NCI-H345 (cell line): Measurements from ENCODE around the gene ZSCAN20.
"Not testable (repeated sequence)": the region's sequence is repeated elsewhere in the genome, so short reads cannot be mapped to it uniquely, and the experiment has no call there.

Experiments used
- DNase-seq: peaks from one replicate; lab custom pipeline; 2025; lab: John Stamatoyannopoulos, UW

ZSCAN20 gene

DNA sequence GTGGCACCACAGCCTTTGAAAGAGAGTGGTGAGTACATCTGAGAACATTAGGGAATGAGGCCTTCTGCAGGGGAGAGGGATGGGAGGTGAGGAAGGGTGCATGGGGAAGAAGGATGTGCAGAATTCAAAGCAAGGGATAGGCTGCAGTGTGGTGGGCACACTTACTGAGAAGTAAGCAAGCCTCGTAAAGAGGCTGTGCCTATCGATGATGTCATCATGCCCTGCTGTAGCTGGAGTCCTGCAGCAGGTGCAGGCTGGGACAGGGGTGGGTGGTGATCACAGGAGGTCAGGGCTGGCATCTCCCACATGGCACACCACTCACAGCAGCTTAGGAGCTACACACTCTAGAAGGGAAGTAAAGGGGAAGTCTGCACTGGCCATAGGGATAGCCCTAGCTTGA lies 16.2 kb downstream of the ZSCAN20 start:
- DNase-seq, result no peak

DNA sequence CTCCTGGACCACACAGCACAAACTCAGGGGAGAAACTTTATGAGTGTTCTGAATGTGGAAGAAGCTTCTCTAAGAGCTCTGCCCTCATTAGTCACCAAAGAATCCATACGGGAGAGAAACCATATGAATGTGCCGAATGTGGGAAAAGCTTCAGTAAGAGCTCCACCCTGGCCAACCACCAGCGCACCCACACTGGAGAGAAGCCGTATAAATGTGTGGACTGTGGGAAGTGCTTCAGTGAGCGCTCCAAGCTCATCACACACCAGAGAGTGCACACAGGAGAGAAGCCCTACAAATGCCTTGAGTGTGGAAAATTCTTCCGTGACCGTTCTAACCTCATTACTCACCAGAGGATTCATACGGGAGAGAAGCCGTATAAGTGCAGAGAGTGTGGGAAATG lies 22.5 kb downstream of the ZSCAN20 start:
- DNase-seq, result no peak

DNA sequence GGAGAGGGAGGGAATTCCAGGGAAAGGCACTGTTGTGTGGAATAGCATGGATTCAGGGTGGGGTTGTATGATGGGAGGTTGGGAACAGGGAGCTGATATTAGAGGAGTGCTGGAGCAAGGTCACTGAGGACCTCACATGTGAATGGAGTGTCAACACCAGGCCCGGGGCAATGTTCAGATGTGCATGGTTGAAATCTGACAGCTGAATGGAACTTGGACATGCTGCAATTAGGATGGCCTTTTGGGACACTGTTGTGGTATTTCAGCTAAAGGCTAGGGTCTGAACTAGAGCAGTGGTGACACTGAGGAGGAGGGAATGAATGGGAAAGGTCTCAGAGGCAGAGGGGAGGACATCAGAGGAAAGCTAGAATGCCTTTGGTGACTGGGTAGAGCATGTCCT lies 25.0 kb downstream of the ZSCAN20 start:
- no peak for DNase-seq

DNA sequence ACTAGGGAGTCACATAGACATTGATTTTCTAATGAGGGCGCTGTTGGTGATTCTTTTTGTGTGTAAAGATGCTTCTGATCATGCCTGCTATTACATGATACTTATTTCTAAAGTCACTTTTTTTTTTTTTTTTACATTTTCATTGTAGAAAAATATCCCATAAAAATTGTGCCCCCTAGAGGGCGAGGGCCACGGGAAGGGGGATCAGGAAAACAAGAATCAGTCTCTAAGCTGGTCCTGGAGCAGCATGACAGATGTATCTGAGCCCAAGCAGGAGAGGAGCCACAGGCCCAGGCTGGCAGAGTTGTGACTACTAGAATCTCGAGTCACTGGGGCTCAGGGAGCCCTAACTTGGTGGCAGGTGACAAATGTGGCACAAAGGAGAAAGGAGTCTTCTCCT lies 28.1 kb downstream of the ZSCAN20 start:
- no peak for DNase-seq

DNA sequence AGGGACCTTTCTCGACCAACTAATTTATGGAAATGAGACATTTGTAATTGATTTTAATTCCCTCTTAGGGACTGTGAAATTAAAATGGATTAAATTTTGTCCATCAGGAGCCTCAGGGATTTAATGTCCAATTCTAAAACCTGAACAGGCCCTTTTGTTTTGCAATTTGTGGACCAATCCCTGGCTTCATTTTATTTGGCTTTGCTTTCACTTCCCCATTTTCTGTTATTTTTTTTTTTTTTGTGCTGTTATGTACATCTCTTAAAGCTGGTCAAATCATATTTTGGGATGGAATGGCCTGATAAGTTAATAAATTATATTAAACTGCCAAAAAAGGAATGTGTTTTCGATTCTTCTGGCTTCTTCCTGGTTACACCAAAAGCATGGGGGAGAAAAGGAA lies 28.9 kb downstream of the ZSCAN20 start:
- no peak for DNase-seq

DNA sequence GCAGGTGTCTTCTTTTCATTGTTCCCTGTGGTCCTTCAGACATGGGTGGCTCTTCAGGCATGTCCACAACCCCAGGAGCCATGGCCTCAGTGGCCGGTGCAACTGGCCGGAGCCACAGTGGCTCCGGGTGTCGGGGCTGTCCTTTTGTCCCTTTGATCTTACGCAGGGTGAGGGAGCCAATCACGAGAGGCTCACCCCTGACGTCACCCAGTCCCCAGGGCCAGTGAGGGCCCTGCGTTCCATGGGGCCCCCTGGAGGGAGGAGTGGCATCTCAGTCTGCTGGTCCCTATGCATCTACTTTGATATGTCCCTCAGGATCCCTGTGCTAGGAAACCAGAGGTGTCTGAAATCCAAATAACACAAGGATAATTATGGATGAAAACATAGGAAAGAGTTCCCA lies 29.3 kb downstream of the ZSCAN20 start:
- DNase-seq, result no peak

DNA sequence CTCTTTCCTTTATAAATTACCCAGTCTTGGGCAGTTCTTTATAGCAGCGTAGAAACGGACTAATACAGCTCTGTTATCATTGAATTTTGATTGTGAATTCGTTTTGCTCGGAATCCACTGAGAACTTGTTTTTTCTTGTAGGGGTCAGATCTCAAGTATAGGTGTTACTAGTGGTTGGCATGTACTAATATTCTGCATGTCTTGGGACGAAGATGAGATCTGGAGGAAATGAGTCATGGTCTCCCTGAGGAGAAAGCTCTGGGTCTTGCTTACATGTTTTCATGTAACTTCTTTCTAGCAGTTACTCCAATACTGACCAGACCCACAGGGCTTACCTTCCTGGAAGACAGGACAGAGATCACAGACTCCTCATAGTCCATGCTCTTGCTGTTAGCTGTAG lies 30.3 kb downstream of the ZSCAN20 start:
- no peak for DNase-seq

DNA sequence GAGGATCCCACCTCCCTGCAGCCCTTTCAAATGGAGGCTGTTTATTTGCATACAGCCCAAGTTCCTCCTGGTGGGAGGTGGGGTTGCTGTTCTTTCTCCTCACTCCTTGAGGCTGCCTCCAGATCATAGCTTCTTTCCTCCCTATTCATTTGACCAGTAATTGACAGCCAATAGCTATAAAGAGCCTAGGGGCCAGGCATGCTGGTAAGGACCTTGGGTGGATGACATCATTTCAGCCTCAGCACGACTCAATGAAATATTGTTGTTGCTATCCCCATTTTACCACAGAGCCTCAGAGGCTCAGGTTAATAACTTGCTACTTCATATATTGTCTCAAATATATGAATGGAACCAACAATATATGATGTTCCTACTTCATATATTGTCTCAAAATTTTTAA lies 31.1 kb downstream of the ZSCAN20 start:
- DNase-seq, result no peak

DNA sequence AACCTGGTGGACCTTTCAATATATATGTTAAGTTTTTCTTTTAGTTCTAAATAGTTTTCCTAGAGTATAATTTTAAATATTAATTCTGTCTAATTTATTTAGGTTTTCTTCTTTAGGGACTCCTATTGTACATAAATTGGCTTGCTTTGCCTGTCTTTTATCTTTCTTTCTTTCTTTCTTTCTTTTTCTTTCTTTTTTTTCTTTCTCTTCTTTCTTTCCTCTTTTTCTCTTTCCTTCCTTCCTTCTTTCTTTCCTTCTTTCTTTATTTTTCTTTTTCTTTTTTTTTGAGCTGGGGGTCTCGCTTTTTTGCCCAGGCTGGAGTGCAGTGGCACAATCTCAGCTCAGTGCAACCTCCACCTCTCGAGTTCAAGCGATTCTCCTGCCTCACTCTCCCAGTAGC lies 35.2 kb downstream of the ZSCAN20 start:
- DNase-seq, result no peak

DNA sequence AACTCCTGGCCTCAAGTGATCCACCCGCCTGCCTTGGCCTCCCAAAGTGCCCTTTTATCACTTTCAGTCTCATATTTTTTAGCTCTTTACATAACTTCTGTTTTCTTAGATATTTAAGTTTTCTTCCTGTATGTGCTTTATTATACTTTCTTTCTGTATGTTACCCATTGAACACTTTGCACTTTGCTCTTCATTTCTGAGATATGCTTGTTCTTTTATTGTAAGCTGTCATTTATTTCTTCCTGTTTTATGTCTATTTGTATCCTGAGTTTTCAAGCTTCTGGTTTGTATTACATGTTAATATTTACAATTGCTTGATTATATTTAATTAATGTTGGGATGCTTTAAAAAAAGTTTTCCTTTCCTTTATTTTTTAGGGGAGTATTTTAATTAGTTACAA lies 35.7 kb downstream of the ZSCAN20 start:
- no peak for DNase-seq

DNA sequence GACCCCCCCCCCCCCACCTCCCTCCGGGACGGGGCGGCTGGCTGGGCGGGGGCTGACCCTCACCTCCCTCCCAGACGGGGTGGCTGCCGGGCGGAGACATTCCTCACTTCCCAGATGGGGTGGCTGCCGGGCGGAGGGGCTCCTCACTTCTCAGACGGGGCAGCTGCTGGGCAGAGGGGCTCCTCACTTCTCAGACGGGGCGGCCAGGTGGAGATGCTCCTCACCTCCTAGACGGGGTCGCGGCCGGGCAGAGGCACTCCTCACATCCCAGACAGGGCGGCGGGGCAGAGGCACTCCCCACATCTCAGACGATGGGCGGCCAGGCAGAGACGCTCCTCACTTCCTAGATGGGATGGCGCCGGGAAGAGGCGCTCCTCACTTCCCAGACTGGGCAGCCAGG lies 36.8 kb downstream of the ZSCAN20 start:
- DNase-seq, result not testable (repeated sequence)

DNA sequence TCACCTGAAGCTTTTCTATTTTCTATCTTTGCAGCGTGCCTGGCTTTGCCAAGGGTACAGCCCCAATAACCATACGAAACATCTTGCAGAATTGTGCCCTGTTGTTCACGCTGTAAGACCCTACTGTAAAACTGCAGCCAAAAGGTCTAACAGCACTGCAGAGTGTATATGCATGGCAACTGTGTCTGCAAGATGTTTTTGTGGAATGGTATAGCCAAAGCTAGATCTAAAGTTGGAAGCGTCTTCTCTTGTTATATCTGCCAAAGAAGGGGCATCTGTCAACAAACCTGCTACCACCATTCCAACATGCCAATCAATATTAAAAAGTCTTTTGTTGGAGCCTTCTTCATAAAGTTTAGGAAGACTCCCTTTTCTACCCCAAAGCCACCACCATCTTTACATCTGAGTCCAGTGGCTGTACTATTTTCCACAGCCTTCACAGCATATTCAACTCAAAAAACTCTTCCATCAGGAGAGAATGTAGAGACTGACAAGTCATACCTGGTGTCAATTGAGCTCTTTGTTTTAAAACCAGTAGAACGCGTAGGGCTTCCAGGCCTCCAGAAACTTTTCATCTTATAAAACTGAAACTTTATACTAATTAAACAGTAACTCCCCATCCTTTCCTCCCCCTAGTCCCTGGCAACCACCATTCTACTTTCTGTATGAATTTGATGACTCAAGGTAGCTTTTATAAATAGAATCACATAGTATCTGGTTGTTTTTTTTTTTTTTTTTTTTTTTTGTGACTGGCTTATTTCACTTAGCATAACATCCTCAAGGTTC lies 40.0 kb downstream of the ZSCAN20 start:
- no peak for DNase-seq

DNA sequence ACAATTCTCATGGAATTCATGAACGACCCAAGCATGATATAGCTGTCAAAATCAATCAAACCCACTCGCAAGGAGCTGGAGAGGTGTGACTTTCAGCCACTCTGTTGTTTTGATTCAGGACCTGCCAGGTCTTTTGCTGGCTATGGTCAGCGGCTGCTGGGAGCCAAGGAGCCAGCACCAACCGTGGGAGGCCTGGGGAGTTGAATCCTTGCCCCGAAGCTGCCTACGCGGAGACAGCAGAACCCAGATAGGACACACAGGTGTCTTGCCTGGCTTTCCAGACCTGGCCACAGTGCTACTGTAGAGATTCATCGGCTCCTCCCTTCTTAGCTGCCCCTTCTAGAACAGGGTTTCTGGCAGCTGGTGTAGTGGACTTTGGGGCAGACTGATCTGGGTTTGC lies 42.7 kb downstream of the ZSCAN20 start:
- no peak for DNase-seq

DNA sequence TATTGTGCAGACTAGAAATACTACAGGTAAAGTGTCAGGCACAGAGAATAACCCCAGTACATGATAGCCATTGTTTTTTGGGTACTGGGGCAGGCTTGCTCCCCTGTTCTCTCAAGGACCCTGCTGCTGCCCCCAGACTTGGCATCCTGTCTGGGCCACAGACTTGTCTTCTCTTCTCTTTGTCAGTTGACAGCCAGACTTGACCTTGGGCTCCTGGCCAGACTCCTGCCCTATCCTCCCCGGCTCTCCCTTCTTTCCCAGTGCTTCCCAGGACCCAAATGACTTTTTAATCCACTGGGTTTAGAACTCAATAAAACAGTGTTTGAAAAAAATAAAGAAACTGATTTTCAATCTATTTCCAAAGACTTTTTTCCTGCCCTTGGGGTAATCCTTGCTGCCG lies 43.2 kb downstream of the ZSCAN20 start:
- no peak for DNase-seq

DNA sequence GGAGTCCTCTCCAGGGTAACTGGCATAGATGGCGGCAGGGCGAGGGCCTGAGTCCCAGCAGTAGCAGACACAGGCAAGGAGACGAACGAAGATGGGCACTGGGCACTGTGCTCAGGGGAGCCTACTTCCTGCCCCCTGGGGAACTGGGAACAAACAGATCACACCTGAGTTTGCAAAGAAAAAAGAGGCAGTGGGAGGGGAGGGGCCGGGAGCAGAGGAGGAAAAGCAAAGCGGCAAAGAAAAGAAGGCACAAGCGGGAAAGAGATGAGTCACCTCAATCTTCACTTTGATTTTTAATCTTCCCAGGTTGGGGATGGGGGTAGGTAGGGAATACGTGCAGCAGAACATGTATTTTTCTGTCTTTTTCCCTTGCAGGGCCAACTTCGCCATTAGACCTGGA lies 44.0 kb downstream of the ZSCAN20 start:
- DNase-seq, result no peak

DNA sequence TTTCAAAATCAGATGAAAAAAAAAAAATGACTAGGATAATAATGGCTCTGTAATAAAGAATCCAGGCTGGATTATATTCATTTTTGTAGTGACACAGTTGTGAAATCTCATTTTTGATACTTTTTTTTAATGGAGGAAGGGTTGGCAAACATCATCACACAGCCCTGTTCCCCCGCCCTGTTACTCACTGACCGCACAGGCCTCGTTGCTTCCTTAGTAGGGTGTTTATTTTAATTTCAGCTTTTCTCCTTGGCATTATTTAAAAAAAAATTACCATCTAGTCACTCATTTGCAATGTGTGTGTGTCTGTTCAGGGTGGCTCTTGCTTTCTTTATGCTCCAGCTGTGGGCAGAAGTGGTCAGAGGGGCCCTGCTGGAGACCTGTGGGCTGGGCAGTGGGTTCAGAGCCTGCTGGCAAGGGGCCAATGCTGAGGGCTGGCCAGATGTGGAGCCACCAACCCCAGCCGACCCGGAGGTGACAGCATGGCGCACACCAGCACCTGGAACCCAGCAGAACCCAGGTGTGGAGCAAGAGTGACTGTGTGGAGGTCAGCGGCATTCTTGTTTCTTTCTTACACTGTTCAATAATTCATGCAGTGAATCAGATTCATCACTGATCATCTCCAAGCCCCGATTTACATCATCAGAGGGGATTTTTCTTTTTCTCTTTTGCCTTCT lies 44.6 kb downstream of the ZSCAN20 start:
- no peak for DNase-seq

DNA sequence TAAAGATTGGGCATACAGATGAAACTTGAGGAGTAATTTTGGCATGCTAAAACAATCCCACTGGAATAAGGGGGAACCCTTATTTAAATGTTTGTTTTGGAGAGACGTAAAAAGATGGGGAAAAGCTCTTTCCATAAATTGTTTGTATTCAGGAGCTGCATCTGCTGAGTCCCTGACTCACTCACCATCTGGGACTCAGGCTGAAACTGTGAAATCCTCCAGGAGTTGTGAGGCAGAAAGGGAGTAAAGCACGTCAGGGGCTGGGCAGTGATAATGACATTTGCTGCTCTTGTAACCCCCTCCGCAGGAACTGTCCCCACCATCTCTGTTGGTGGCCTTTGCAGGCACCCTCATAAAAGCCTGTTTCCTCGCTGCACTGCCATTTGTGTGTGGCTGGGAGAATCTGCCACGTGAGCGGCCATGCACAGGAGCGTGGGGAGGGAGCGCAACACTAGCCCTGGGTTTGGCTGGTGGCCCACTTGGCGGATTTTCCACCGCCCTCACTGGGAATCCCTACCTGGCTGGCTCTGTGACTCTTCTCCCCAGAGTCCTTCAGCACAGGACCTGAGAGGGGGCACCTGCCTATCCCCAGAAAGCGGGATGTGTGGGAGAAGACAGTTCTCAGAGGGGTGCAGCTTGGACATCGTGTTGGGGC lies 45.3 kb downstream of the ZSCAN20 start:
- DNase-seq, result no peak

DNA sequence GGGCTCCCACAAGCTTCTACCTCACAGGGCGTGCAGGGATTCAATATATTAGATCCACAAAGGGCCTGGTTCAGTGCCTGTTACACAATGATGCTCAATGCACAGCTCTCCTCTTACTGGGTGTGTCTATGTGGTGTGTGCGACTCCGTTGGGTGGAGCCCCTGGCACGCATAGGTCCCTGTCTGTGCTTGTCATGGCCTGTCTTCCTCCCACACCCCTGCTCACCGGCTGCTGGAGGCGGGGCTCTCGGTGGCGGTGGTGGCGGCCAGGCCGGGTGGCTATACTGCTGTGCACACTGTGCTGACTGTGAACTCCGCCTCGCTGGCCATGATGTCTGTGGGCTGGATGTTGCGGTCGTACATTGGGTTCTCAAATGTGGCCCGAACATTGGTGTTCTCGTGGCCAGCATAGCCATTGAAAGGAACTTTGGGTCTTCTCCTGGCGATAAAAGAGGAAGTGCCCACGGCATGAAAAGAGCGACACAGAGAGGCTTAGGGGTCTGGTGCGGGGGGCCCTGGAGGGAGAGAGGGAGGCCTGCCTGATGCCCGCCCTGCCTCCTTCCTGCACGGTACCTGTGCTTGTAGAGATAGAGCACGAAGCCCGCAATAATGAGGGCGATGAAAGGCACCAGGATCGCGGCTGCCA lies 46.9 kb downstream of the ZSCAN20 start:
- no peak for DNase-seq

DNA sequence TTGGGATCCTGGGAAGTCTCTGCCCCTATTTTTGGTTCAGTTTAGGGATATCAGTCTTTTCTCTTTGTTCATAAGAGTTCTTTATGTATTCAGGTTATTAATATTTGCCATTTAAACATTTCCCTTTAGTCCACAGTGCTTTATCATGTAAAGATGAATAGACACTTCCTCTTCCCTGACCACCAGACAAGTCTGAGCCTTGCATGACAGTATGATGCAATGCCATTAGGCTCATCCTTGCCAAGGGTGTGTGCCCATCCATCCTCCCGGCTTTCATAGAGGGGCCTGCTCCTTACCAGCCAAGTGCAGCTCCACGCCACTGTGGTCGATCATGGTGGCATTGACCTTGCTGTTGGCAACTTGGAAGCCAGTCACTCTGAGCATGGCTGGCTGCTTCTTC lies 52.1 kb downstream of the ZSCAN20 start:
- DNase-seq, result no peak

DNA sequence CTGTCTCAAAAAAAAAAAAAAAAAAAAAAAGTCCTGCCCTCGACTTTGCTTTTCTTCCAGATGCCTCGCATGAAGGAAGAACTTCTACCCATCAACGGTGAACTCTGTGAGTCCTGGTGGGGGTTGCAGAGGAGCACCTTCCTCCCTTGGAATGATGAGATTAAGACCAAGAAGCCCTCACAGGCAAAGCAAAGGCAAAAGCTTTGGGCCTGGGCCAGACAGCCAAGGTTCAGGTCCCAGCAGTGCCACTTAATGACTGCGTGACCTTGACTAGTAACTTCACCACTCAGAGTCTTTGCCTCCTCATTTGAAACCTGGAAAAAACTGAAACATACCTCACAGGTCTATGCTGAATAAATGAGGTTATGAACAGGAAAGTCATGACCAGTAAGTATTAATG lies 55.5 kb downstream of the ZSCAN20 start:
- no peak for DNase-seq

DNA sequence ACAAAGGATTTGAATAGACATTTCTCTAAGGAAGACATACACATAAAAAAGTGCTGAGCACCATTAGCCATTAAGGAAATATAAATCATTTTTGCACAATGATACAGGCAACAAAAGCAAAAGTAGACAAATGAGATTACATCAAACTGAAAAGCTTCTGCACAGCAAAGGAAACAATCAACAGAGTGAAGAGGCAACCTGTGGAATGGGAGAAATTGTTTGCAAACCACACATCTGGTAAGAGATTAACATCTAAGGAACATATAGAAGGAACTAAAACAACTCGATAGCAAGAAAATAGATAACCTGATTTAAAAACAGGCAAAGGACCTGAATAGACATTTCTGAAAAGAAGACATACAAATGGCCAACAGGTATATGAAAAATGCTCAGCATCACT lies 57.5 kb downstream of the ZSCAN20 start:
- DNase-seq, result no peak

DNA sequence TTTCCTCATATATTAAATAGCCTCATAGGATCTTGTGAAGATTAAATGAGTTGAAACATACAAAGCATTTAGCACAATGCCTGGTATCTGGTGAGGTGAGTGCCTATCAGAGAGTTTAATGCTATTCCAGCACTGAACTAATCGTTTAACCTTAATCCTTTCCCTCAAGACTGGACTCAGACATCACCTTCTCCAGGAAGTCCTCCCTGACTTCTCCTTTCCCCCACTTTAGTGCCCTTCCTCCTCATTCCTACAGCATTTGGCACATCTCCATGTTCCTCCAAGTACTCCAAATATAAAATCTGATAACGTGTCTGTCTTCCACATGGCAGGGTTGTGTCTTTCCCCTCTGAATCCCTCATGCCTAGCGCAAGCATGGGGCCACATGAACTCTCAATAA lies 59.8 kb downstream of the ZSCAN20 start:
- no peak for DNase-seq

DNA sequence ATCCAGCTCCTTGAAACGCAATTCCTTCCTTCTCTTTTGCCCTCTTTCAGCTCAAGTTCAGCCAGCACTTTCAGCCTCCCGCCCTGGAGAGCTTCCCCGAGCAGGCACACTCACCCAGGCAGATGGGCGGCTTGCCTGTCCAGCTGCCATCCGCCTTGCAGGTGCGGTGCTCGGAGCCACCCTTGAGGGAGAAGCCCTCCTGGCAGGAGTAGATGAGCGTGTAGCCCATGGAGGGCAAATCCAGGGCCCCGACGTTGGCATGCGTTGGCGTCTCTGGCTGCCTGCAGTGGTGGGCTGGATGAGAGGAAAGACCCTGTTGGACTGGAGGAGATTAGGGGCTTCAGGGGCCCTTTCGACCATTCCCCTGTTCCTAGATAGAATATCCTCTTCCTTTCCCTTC lies 60.5 kb downstream of the ZSCAN20 start:
- no peak for DNase-seq
